H9 (cell line): ENCODE data around the gene MICOS13. TPM values are rescaled to one million over a fixed set of nuclear protein-coding genes. Genes with fewer than 3 reads are reported as not detected.

Experiments used
- DNase-seq: peaks from one replicate; pipeline ENCODE4 v3.0.0-alpha.2; 2017
- H2AFZ ChIP-seq: one replicate; pipeline ENCODE4 v1.6.1; 2013; ENCODE audit warnings: mild to moderate bottlenecking, low read length, control low read depth, moderate library complexity
- H2AK5ac ChIP-seq: 2 replicates; pipeline ENCODE4 v1.6.1; 2013; ENCODE audit warnings: low read length, control low read depth, mixed read lengths; ENCODE audit not compliant: insufficient read length
- H2BK120ac ChIP-seq: one replicate; pipeline ENCODE4 v1.6.1; 2013; ENCODE audit warnings: low read depth, mild to moderate bottlenecking, low read length, control low read depth, inconsistent platforms; ENCODE audit not compliant: poor library complexity, severe bottlenecking
- H2BK12ac ChIP-seq: 2 replicates; pipeline ENCODE4 v1.6.1; 2013; ENCODE audit warnings: low read length, control low read depth, mixed read lengths, low read depth; ENCODE audit not compliant: insufficient read length
- H2BK15ac ChIP-seq: 2 replicates; pipeline ENCODE4 v1.6.1; 2013; ENCODE audit warnings: low read depth, low read length, control low read depth
- H2BK20ac ChIP-seq: one replicate; pipeline ENCODE4 v1.6.1; 2013; ENCODE audit warnings: low read depth, mild to moderate bottlenecking, low read length, control low read depth, inconsistent platforms; ENCODE audit not compliant: poor library complexity, severe bottlenecking
- H2BK5ac ChIP-seq: 2 replicates; pipeline ENCODE4 v1.6.1; 2013; ENCODE audit warnings: low read length, control low read depth, mixed read lengths; ENCODE audit not compliant: insufficient read length
- H3K14ac ChIP-seq: 2 replicates; pipeline ENCODE4 v1.6.1; 2013; ENCODE audit warnings: low read length, control low read depth; ENCODE audit not compliant: insufficient read depth
- H3K18ac ChIP-seq: 2 replicates; pipeline ENCODE4 v1.6.1; 2013; ENCODE audit warnings: low read depth, mild to moderate bottlenecking, mixed read lengths, low read length, control low read depth; ENCODE audit not compliant: insufficient read length
- H3K23ac ChIP-seq: 2 replicates; pipeline ENCODE4 v1.6.1; 2013; ENCODE audit warnings: low read length, control low read depth, mixed read lengths, low read depth; ENCODE audit not compliant: insufficient read length
- H3K23me2 ChIP-seq: 2 replicates; pipeline ENCODE4 v1.6.1; 2013; ENCODE audit warnings: low read depth, mild to moderate bottlenecking, mixed read lengths, low read length, control low read depth; ENCODE audit not compliant: insufficient read length, poor library complexity, severe bottlenecking
- H3K27ac ChIP-seq: 2 replicates; pipeline ENCODE4 v1.5.1; 2013; ENCODE audit warnings: low read length, control low read depth, mixed read lengths, low read depth; ENCODE audit not compliant: insufficient read length
- H3K27me3 ChIP-seq: 2 replicates; pipeline ENCODE4 v1.6.1; 2013; ENCODE audit warnings: low read length, control low read depth, inconsistent platforms; ENCODE audit not compliant: insufficient read depth
- H3K4ac ChIP-seq: 2 replicates; pipeline ENCODE4 v1.6.1; 2013; ENCODE audit warnings: low read depth, mild to moderate bottlenecking, control low read depth, inconsistent platforms, low read length, moderate library complexity
- H3K4me1 ChIP-seq: 2 replicates; pipeline ENCODE4 v1.6.1; 2013; ENCODE audit warnings: low read length, control low read depth, inconsistent platforms; ENCODE audit not compliant: insufficient read depth
- H3K4me2 ChIP-seq: 2 replicates; pipeline ENCODE4 v1.6.1; 2013; ENCODE audit warnings: low read length, control low read depth, mixed read lengths; ENCODE audit not compliant: insufficient read length, insufficient read depth
- H3K56ac ChIP-seq: 2 replicates; pipeline ENCODE4 v1.6.1; 2013; ENCODE audit warnings: low read depth, mild to moderate bottlenecking, mixed read lengths, low read length, control low read depth; ENCODE audit not compliant: insufficient read length
- H3K79me1 ChIP-seq: 2 replicates; pipeline ENCODE4 v1.6.1; 2013; ENCODE audit warnings: low read depth, mild to moderate bottlenecking, moderate library complexity, low read length, control low read depth, inconsistent platforms; ENCODE audit not compliant: insufficient read depth, poor library complexity, severe bottlenecking
- H3K79me2 ChIP-seq: 2 replicates; pipeline ENCODE4 v1.6.1; 2013; ENCODE audit warnings: low read length, control low read depth, inconsistent platforms; ENCODE audit not compliant: insufficient read depth
- H3K9ac ChIP-seq: 2 replicates; pipeline ENCODE4 v1.6.1; 2013; ENCODE audit warnings: low read length, control low read depth, mixed read lengths; ENCODE audit not compliant: insufficient read length; ENCODE audit errors: extremely low read depth
- H3K9me3 ChIP-seq: one replicate; pipeline ENCODE4 v1.6.1; 2013; ENCODE audit warnings: low read depth, low read length, inconsistent platforms; ENCODE audit not compliant: control insufficient read depth
- H3T11ph ChIP-seq: one replicate; pipeline ENCODE4 v1.6.1; 2013; ENCODE audit warnings: mild to moderate bottlenecking, low read length, control low read depth, inconsistent platforms
- H4K20me1 ChIP-seq: one replicate; pipeline ENCODE4 v1.6.1; 2013; ENCODE audit not compliant: control insufficient read depth, insufficient read length, insufficient read depth
- H4K5ac ChIP-seq: 2 replicates; pipeline ENCODE4 v1.6.1; 2013; ENCODE audit warnings: low read depth, mild to moderate bottlenecking, mixed read lengths, low read length, control low read depth; ENCODE audit not compliant: insufficient read length
- H4K8ac ChIP-seq: replicated peaks from 2 replicates; pipeline ENCODE4 v1.6.1; 2013; ENCODE audit warnings: low read length, control low read depth, mixed read lengths, low read depth; ENCODE audit not compliant: insufficient read length
- H4K91ac ChIP-seq: 2 replicates; pipeline ENCODE4 v1.6.1; 2013; ENCODE audit warnings: low read depth, mild to moderate bottlenecking, moderate library complexity, mixed read lengths, low read length, control low read depth; ENCODE audit not compliant: insufficient read length
- H3K27ac Mint-ChIP-seq, 3 experiments: 2 replicates in 2 of 3; 3 replicates in 1 of 3; pipeline ENCODE4 v1.8.0; 2020 to 2021; ENCODE audit warnings: mixed read lengths in 3 of 3, mild to moderate bottlenecking in 1 of 3, moderate library complexity in 1 of 3
- H3K27me3 Mint-ChIP-seq: 2 replicates; pipeline ENCODE4 v1.8.0; 2021; ENCODE audit warnings: low read depth, mild to moderate bottlenecking, moderate library complexity, mixed read lengths
- H3K36me3 Mint-ChIP-seq, 3 experiments: 2 replicates in 2 of 3; 3 replicates in 1 of 3; pipeline ENCODE4 v1.8.0; 2020 to 2021; ENCODE audit warnings: low read depth in 3 of 3, mixed read lengths in 3 of 3; ENCODE audit not compliant: insufficient read depth in 1 of 3
- H3K4me1 Mint-ChIP-seq, 2 experiments: 2 replicates each; pipeline ENCODE4 v1.8.0; 2020; ENCODE audit warnings: mixed read lengths in 2 of 2
- H3K4me3 Mint-ChIP-seq, 2 experiments: 2 replicates in 1 of 2; 3 replicates in 1 of 2; pipeline ENCODE4 v1.8.0; 2020 to 2021; ENCODE audit warnings: mild to moderate bottlenecking in 2 of 2, mixed read lengths in 2 of 2, moderate library complexity in 1 of 2
- H3K9me3 Mint-ChIP-seq, 2 experiments: 2 replicates in 1 of 2; 3 replicates in 1 of 2; pipeline ENCODE4 v1.8.0; 2020; ENCODE audit warnings: mild to moderate bottlenecking in 2 of 2, mixed read lengths in 2 of 2, moderate library complexity in 1 of 2
- CTCF ChIP-seq: fragments of 200-600 bp; sonication (generic); conservative IDR thresholded peaks from 3 replicates; pipeline ENCODE4 v1.8.0; 2021; ENCODE audit warnings: antibody characterized with exemption, mild to moderate bottlenecking
- WGBS: extraction: QIAGEN DNeasy Blood & Tissue Kit; methylation state at CpG from one replicate; pipeline ENCODE4 v1.1.7; 2013; ENCODE audit warnings: missing lambda C conversion rate, low lambda C conversion rate, mixed read lengths; ENCODE audit not compliant: insufficient read length; ENCODE audit errors: extremely low coverage; 5-methylcytosine and 5-hydroxymethylcytosine counted together
- total RNA-seq: library from RNA; stranded (reverse); gene quantifications from 2 replicates; pipeline ENCODE4 v1.2.1, GENCODE V29; 2021

The MICOS13 gene
- total RNA-seq, 1 experiment from 2014 or later = 23.8 TPM

- no peak overlapping the region for H4K91ac ChIP-seq
- no peaks in the 10 kb centered on the region for H3K79me2 ChIP-seq
- Mint-ChIP-seq H3K27ac (no peak overlapping the region), H3K36me3 (peaks cover 51 to 95% (median 80%) of the 10 kb centered on the region in 3 experiments; a peak in 6 of 7 replicates), H3K9me3 (no peaks in the 10 kb centered on the region), H3K27me3 (no peaks in the 10 kb centered on the region), H3K4me3 (no peak overlapping the region), H3K4me1 (no peaks in the 10 kb centered on the region)
- H4K20me1 ChIP-seq = no peaks in the 10 kb centered on the region
- H3K4ac ChIP-seq = no peak overlapping the region
- no peak overlapping the region for H3K56ac ChIP-seq
- no peak overlapping the region for H3K23ac ChIP-seq
- no peak overlapping the region for H2BK12ac ChIP-seq
- DNase-seq = no peak
- H2BK120ac ChIP-seq = no peak overlapping the region
- no peak overlapping the region for H3K14ac ChIP-seq
- H4K5ac ChIP-seq = no peak overlapping the region
- H3K4me1 ChIP-seq = no peaks in the 10 kb centered on the region
- no peak overlapping the region for H3T11ph ChIP-seq
- TF ChIP-seq CTCF = no peak
- H2AK5ac ChIP-seq = no peak overlapping the region
- no peaks in the 10 kb centered on the region for H3K27me3 ChIP-seq
- no peaks in the 10 kb centered on the region for H3K9me3 ChIP-seq
- H3K79me1 ChIP-seq = no peaks in the 10 kb centered on the region
- no peaks in the 10 kb centered on the region for H3K23me2 ChIP-seq
- no peak overlapping the region for H2BK20ac ChIP-seq
- no peak overlapping the region for H3K27ac ChIP-seq
- no peak overlapping the region for H3K4me2 ChIP-seq
- H2BK5ac ChIP-seq = no peak overlapping the region
- H2AFZ ChIP-seq = no peak overlapping the region
- no peak overlapping the region for H4K8ac ChIP-seq
- H2BK15ac ChIP-seq = no peak overlapping the region
- no peak overlapping the region for H3K9ac ChIP-seq
- no peak overlapping the region for H3K18ac ChIP-seq
- WGBS = no CpG with 5 or more reads among the region's 5 CpGs
Measured at GRCh38 chr19:5655412-5655811, 24.9 kb downstream of the MICOS13 start.
